ENCODE results near the gene MRPL45. TPM values are rescaled to one million over a fixed set of nuclear protein-coding genes. Genes with fewer than 3 reads are reported as not detected.

The MRPL45 gene
- total and polyA plus RNA-seq, 2 experiments from 2014 or later, result 42.6 to 63.9 TPM

GRCh38 chr17:38325221-38325851 lies 28.4 kb downstream of the MRPL45 start (continued):
- no peak for TF ChIP-seq ZNF114 (CRISPR knock-in tag; IDR thresholded peaks at IDR 0.05)
- TF ChIP-seq STAT1 (IDR thresholded peaks at IDR 0.05; ENCODE audit: unreplicated experiment), result no peak
- TF ChIP-seq CREB1 (CRISPR knock-in tag; IDR thresholded peaks at IDR 0.05; ENCODE audit: low read depth), result no peak
- no peak for TF ChIP-seq CTCF (conservative IDR thresholded peaks at IDR 0.05; ENCODE audit: low read depth in 2 of 2)
- no peak for TF ChIP-seq EZH2phosphoT487 (IDR thresholded peaks at IDR 0.05; ENCODE audit: unreplicated experiment)
- no peak for TF ChIP-seq EZH2 (IDR thresholded peaks at IDR 0.05; ENCODE audit: low read depth, unreplicated experiment)

- Mint-ChIP-seq H3K27me3 (ENCODE audit: insufficient read depth, low read depth, poor library complexity) (peaks cover 3% of the 10 kb centered on the region), H3K4me3 (no peak overlapping the region; the same call in 2 of the 3 replicates), H3K36me3 (ENCODE audit: low read depth) (peaks cover 15% of the 10 kb centered on the region), H3K27ac (peak overlapping the region; percentile 41), H3K9me3 (no peaks in the 10 kb centered on the region), H3K4me1 (peaks cover 61% of the 10 kb centered on the region)
- peaks cover 15% of the 10 kb centered on the region; the same call in 1 of the 2 replicates for H3F3A ChIP-seq (replicated peaks; ENCODE audit: low read depth)
- H3K4me1 ChIP-seq (ENCODE audit: insufficient read depth), result peaks cover 21% of the 10 kb centered on the region
- H3K27me3 ChIP-seq (ENCODE audit: insufficient read depth), result no peaks in the 10 kb centered on the region
- no peak overlapping the region for H3K4me3 ChIP-seq
- ATAC-seq (no peak), DNase-seq (ENCODE audit: low spot score) (no peak)
- no peak overlapping the region for H3K4me2 ChIP-seq
- H2AFZ ChIP-seq, result no peak overlapping the region
- peaks cover 10% of the 10 kb centered on the region for H3K36me3 ChIP-seq (ENCODE audit: insufficient read depth)
- no peaks in the 10 kb centered on the region for H3K79me2 ChIP-seq (replicated peaks; ENCODE audit: insufficient read depth)
- 0 out of 2 replicates have a peak overlapping the region, but pooled peaks have one; percentile 19 for H3K27ac ChIP-seq (ENCODE audit: low read depth)
- peaks cover 9% of the 10 kb centered on the region; the same call in 1 of the 2 replicates for H3K9me2 ChIP-seq (ENCODE audit: insufficient read depth)
- peaks cover 8% of the 10 kb centered on the region; the same call in 1 of the 2 replicates for H4K20me1 ChIP-seq (replicated peaks; ENCODE audit: insufficient read depth)
- TF ChIP-seq ZNF331 (CRISPR knock-in tag; IDR thresholded peaks at IDR 0.05; ENCODE audit: low read depth) (no peak), EZH2 (IDR thresholded peaks at IDR 0.05; ENCODE audit: low read depth, unreplicated experiment) (no peak), ZNF114 (CRISPR knock-in tag; IDR thresholded peaks at IDR 0.05) (no peak), JUNB (IDR thresholded peaks at IDR 0.05; ENCODE audit: unreplicated experiment) (no peak), REST (IDR thresholded peaks at IDR 0.05; ENCODE audit: unreplicated experiment) (no peak), ZNF462 (CRISPR knock-in tag; IDR thresholded peaks at IDR 0.05) (no peak)
Observed at GRCh38 chr17:38326996-38327792, 30.2 kb downstream of the MRPL45 start.

Data from GM23338 (cell line).